H1 (cell line): Measurements from ENCODE around the gene STX16. TPM values are rescaled to one million over a fixed set of nuclear protein-coding genes. Genes with fewer than 3 reads are reported as not detected.

Experiments
- CTCF ChIA-PET: fragments of 300-600 bp; sonication (Branson Sonifier 250); formaldehyde crosslinking; loops from one replicate; lab custom pipeline; 2021; ENCODE audit not compliant: partially characterized antibody; lab: Charles Lee
- POLR2A ChIA-PET: fragments of 300-600 bp; sonication (Branson Sonifier 250); formaldehyde crosslinking; loops from one replicate; lab custom pipeline; 2021; ENCODE audit warnings: inconsistent platforms; ENCODE audit not compliant: partially characterized antibody; lab: Charles Lee
- DNase-seq, 2 experiments: peaks; one replicate each; pipeline versions ENCODE4 v3.0.0 to v3.0.0-alpha.2; 2010 to 2022; ENCODE audit warnings: low spot score in 2 of 2, low read depth in 1 of 2, mixed read lengths in 1 of 2
- FAIRE-seq: peaks from 2 replicates; lab custom pipeline; 2011; peaks lifted over from hg19 to GRCh38; lab: Jason Lieb, UNC
- H2AFZ ChIP-seq: 2 replicates; pipeline ENCODE4 v1.8.1; 2012; ENCODE audit warnings: low read length, inconsistent platforms
- H2AK5ac ChIP-seq: 2 replicates; pipeline ENCODE4 v1.6.1; 2013; ENCODE audit warnings: low read depth, low read length
- H2BK120ac ChIP-seq: replicated peaks from 2 replicates; pipeline ENCODE3; 2013; ENCODE audit warnings: low read depth, low read length, inconsistent platforms
- H2BK12ac ChIP-seq: 2 replicates; pipeline ENCODE4 v1.6.1; 2013; ENCODE audit warnings: low read depth, low read length
- H2BK15ac ChIP-seq: 2 replicates; pipeline ENCODE4 v1.6.1; 2013; ENCODE audit warnings: low read length
- H2BK20ac ChIP-seq: 2 replicates; pipeline ENCODE4 v1.6.1; 2013; ENCODE audit warnings: low read length
- H2BK5ac ChIP-seq: 2 replicates; pipeline ENCODE4 v1.6.1; 2013; ENCODE audit warnings: low read depth, low read length
- H3K14ac ChIP-seq: 2 replicates; pipeline ENCODE4 v1.6.1; 2013; ENCODE audit warnings: inconsistent platforms; ENCODE audit not compliant: insufficient read length
- H3K18ac ChIP-seq: 2 replicates; pipeline ENCODE4 v1.6.1; 2013; ENCODE audit warnings: low read length; ENCODE audit errors: extremely low read depth
- H3K23ac ChIP-seq: 2 replicates; pipeline ENCODE4 v1.6.1; 2013; ENCODE audit warnings: inconsistent platforms; ENCODE audit not compliant: insufficient read length
- H3K23me2 ChIP-seq: 2 replicates; pipeline ENCODE4 v1.6.1; 2013; ENCODE audit warnings: low read depth, low read length
- H3K27ac ChIP-seq: 2 replicates; pipeline ENCODE4 v1.6.1; 2011; ENCODE audit warnings: low read depth, low read length, inconsistent platforms
- H3K27me3 ChIP-seq, 4 experiments: replicated peaks in 1 of 4; 1 replicate in 1 of 4; 2 replicates in 3 of 4; pipeline versions ENCODE4 v1.6.1 to v1.8.1; 2011 to 2013; ENCODE audit warnings: low read length in 3 of 4, mild to moderate bottlenecking in 3 of 4, inconsistent platforms in 2 of 4, mixed read lengths in 2 of 4, moderate library complexity in 1 of 4; ENCODE audit not compliant: control insufficient read depth in 3 of 4, insufficient read depth in 3 of 4; ENCODE audit errors: extremely low read depth in 1 of 4
- H3K36me3 ChIP-seq, 4 experiments: 2 replicates each; pipeline versions ENCODE4 v1.6.1 to v1.8.1; 2011 to 2013; ENCODE audit warnings: mild to moderate bottlenecking in 4 of 4, low read length in 3 of 4, moderate library complexity in 2 of 4, control low read depth in 1 of 4, inconsistent platforms in 1 of 4; ENCODE audit not compliant: insufficient read depth in 4 of 4, control insufficient read depth in 2 of 4
- H3K4ac ChIP-seq: replicated peaks from 2 replicates; pipeline ENCODE3; 2013; ENCODE audit warnings: low read length, low read depth, mixed read lengths, inconsistent platforms; ENCODE audit not compliant: insufficient read length
- H3K4me1 ChIP-seq, 4 experiments: replicated peaks in 1 of 4; 1 replicate in 1 of 4; 2 replicates in 3 of 4; pipeline versions ENCODE4 v1.6.1 to v1.8.1; 2011 to 2013; ENCODE audit warnings: low read length in 3 of 4, inconsistent platforms in 2 of 4, mixed read lengths in 1 of 4; ENCODE audit not compliant: insufficient read depth in 4 of 4, control insufficient read depth in 3 of 4
- H3K4me2 ChIP-seq, 2 experiments: 2 replicates each; pipeline versions ENCODE4 v1.6.1 to v1.8.1; 2011 to 2013; ENCODE audit warnings: low read depth in 2 of 2, low read length in 2 of 2, control low read depth in 1 of 2, inconsistent platforms in 1 of 2, mild to moderate bottlenecking in 1 of 2; ENCODE audit not compliant: insufficient read depth in 1 of 2
- H3K4me3 ChIP-seq, 4 experiments: fragments of 200-600, 300-600 bp in 1 of 4; sonication (generic), shearing (Covaris generic), sonication (Bioruptor Twin) in 1 of 4; 2 replicates each; pipeline versions ENCODE4 v1.5.1 to v1.8.1; 2011 to 2016; ENCODE audit warnings: low read length in 4 of 4, low read depth in 3 of 4, control low read depth in 2 of 4, inconsistent platforms in 2 of 4, mild to moderate bottlenecking in 2 of 4, mixed read lengths in 1 of 4, moderate library complexity in 1 of 4; ENCODE audit not compliant: insufficient read depth in 2 of 4; ENCODE audit errors: extremely low read depth in 1 of 4
- H3K56ac ChIP-seq: replicated peaks from 2 replicates; pipeline ENCODE3; 2013; ENCODE audit warnings: low read depth, mild to moderate bottlenecking, mixed read lengths, low read length, inconsistent platforms; ENCODE audit not compliant: insufficient read length
- H3K79me1 ChIP-seq: 2 replicates; pipeline ENCODE4 v1.6.1; 2013; ENCODE audit warnings: low read depth, low read length, control low read depth
- H3K79me2 ChIP-seq, 2 experiments: 2 replicates each; pipeline versions ENCODE4 v1.6.1 to v1.8.1; 2012 to 2013; ENCODE audit warnings: low read length in 2 of 2, mild to moderate bottlenecking in 2 of 2, inconsistent platforms in 1 of 2; ENCODE audit not compliant: insufficient read depth in 2 of 2, control insufficient read depth in 1 of 2
- H3K9ac ChIP-seq, 4 experiments: replicated peaks in 1 of 4; 1 replicate in 1 of 4; 2 replicates in 3 of 4; pipeline versions ENCODE4 v1.6.1 to v1.8.1; 2011 to 2013; ENCODE audit warnings: low read depth in 3 of 4, low read length in 3 of 4, control low read depth in 2 of 4, mild to moderate bottlenecking in 2 of 4, moderate library complexity in 2 of 4, inconsistent platforms in 1 of 4; ENCODE audit errors: extremely low read depth in 1 of 4
- H3K9me3 ChIP-seq, 2 experiments: 2 replicates each; pipeline versions ENCODE4 v1.6.1 to v1.8.1; 2012 to 2013; ENCODE audit warnings: mild to moderate bottlenecking in 2 of 2, moderate library complexity in 2 of 2, control low read depth in 1 of 2, inconsistent platforms in 1 of 2, low read depth in 1 of 2, low read length in 1 of 2, mixed read lengths in 1 of 2; ENCODE audit not compliant: insufficient read depth in 2 of 2
- H4K20me1 ChIP-seq, 2 experiments: replicated peaks in 1 of 2; 2 replicates each; pipeline versions ENCODE3 to v1.8.1; 2011 to 2013; ENCODE audit warnings: inconsistent platforms in 2 of 2, low read length in 2 of 2, mild to moderate bottlenecking in 1 of 2; ENCODE audit not compliant: insufficient read depth in 2 of 2, control insufficient read depth in 1 of 2
- H4K5ac ChIP-seq: 2 replicates; pipeline ENCODE4 v1.6.1; 2013; ENCODE audit warnings: low read length, low read depth, mixed read lengths, inconsistent platforms; ENCODE audit not compliant: insufficient read length
- H4K8ac ChIP-seq: 2 replicates; pipeline ENCODE4 v1.8.0; 2013; ENCODE audit warnings: mild to moderate bottlenecking, moderate library complexity, low read length, inconsistent platforms; ENCODE audit not compliant: insufficient read depth; ENCODE audit errors: extremely low read depth
- H4K91ac ChIP-seq: replicated peaks from 2 replicates; pipeline ENCODE3; 2013; ENCODE audit warnings: low read length, mixed read lengths, inconsistent platforms; ENCODE audit not compliant: insufficient read length
- EP300 ChIP-seq, 2 experiments: IDR thresholded peaks; 1 replicate in 1 of 2; 2 replicates in 1 of 2; pipeline ENCODE4 v1.6.1; 2011 to 2012; ENCODE audit warnings: low read depth in 2 of 2, low read length in 2 of 2, mild to moderate bottlenecking in 2 of 2, borderline replicate concordance in 1 of 2, inconsistent platforms in 1 of 2, moderate library complexity in 1 of 2
- GABPA ChIP-seq: IDR thresholded peaks from 2 replicates; pipeline ENCODE4 v1.6.1; 2011; ENCODE audit warnings: mild to moderate bottlenecking, low read length, moderate library complexity, borderline replicate concordance; ENCODE audit not compliant: insufficient read depth
- HDAC6 ChIP-seq: IDR thresholded peaks from one replicate; pipeline ENCODE4 v1.7.1; 2012; ENCODE audit warnings: low read depth, mild to moderate bottlenecking, inconsistent platforms, low read length, moderate library complexity
- NRF1 ChIP-seq: IDR thresholded peaks from 2 replicates; pipeline ENCODE4 v1.6.1; 2011; ENCODE audit warnings: mild to moderate bottlenecking, low read depth, low read length, improper control_type of control experiment
- RFX5 ChIP-seq: IDR thresholded peaks from 2 replicates; pipeline ENCODE4 v1.6.1; 2011; ENCODE audit warnings: low read depth, low read length, improper control_type of control experiment, borderline replicate concordance
- TBP ChIP-seq: IDR thresholded peaks from 2 replicates; pipeline ENCODE4 v1.6.1; 2011; ENCODE audit warnings: low read depth, low read length, improper control_type of control experiment
- WGBS, 2 experiments: shearing (Covaris generic) in 1 of 2; methylation state at CpG; one replicate each; pipeline versions ENCODE4 v1.1.6 to v1.1.7; 2013 to 2015; ENCODE audit warnings: low lambda C conversion rate in 2 of 2, mixed read lengths in 2 of 2, inconsistent platforms in 1 of 2, low coverage in 1 of 2, missing lambda C conversion rate in 1 of 2; ENCODE audit not compliant: insufficient replicate concordance in 2 of 2, insufficient coverage in 1 of 2, insufficient read length in 1 of 2; ENCODE audit errors: extremely low coverage in 1 of 2, missing lambda C conversion rate in 1 of 2; 5-methylcytosine and 5-hydroxymethylcytosine counted together
- polyA plus RNA-seq, 7 experiments: library from polyadenylated mRNA; depleted of rRNA in 3 of 7; stranded (reverse) in 5 of 7; unstranded in 2 of 7; fragments of >200 nt in 5 of 7; fragments of 200-250 nt in 2 of 7; gene quantifications; 1 replicate in 5 of 7; 2 replicates in 1 of 7; 4 replicates in 1 of 7; pipeline versions ENCODE4 v1.2.1 to v1.2.3, GENCODE V29; 2011 to 2013; ENCODE audit warnings: missing spikeins in 2 of 7, mixed read lengths in 2 of 7
- total RNA-seq: library from RNA; stranded (reverse); fragmentation: NEBNext Ultra II Directional; extraction: Animal tissue kit (Norgen Biotek cat#: 25700); gene quantifications from 2 replicates; pipeline ENCODE4 v1.2.1, GENCODE V29; 2021

Gene STX16
- total and polyA plus RNA-seq, 2 of the 8 experiments (the other 6 are each of a cell fraction or from before 2014, with no cell fraction given) = 45.2 to 61.6 TPM

- Histone ChIP-seq H3K79me1 (0 out of 2 replicates have a peak, but pooled peaks cover 4% of the 10 kb centered on the region), H3K56ac (no peak overlapping the region), H2BK5ac (peak overlapping the region; percentile 85; the same call in 1 of the 2 replicates), H4K20me1 (peaks cover 3 to 13% of the 10 kb centered on the region in 2 experiments), H2AFZ (no peak overlapping the region), H4K91ac (peak overlapping the region; percentile 81), H2BK20ac (peak overlapping the region; percentile 82; the same call in 1 of the 2 replicates), H3K27me3 (no peaks in the 10 kb centered on the region), H4K8ac (peak overlapping the region; percentile 85), H3K4ac (peak overlapping the region; percentile 95), H3K23ac (no peak overlapping the region), H3K18ac (peak overlapping the region; percentile 94), H3K4me2 (no peak overlapping the region), H3K79me2 (no peaks in the 10 kb centered on the region; a peak in 1 of 4 replicates), H3K14ac (no peak overlapping the region), H3K9ac (peak overlapping the region in 2 of 4 experiments; percentile 13 to 17; a peak in 1 of 7 replicates), H4K5ac (peak overlapping the region; percentile 59), H3K4me3 (no peak overlapping the region), H2BK12ac (peak overlapping the region; percentile 99), H3K27ac (peak overlapping the region; percentile 13; the same call in 1 of the 2 replicates), H3K36me3 (peaks cover under 1 to 2% (median 1%) of the 10 kb centered on the region in 4 experiments; a peak in 4 of 8 replicates), H2BK120ac (peak overlapping the region; percentile 90), H2AK5ac (peak overlapping the region; percentile 59; the same call in 1 of the 2 replicates), H3K4me1 (peaks cover 3 to 28% (median 17%) of the 10 kb centered on the region in 4 experiments), H3K23me2 (peaks cover 7% of the 10 kb centered on the region; the same call in 1 of the 2 replicates), H2BK15ac (peak overlapping the region; percentile 83; the same call in 1 of the 2 replicates), H3K9me3 (no peaks in the 10 kb centered on the region)
- FAIRE-seq (no peak), DNase-seq (peak in 1 of 2 experiments; percentile 59)
- 74% methylated on average over 24 of the region's 31 CpGs; no CpG with 5 or more reads in 1 of the 2 experiments for WGBS, 2 experiments
- ChIA-PET POLR2A (interaction anchor here (0.9 to 7.8 kb wide), 10 partner anchors 9 to 148 kb away, joined by 3 to 72 read pairs (median 10); partner anchors contain the start of gene STX16), CTCF (interaction anchor here (0.7 to 1.6 kb wide), 3 partner anchors 22 to 58 kb away, joined by 3 to 5 read pairs (median 4); no protein-coding TSS in a partner anchor)
- TF ChIP-seq TBP (no peak), EP300 (IDR thresholded peaks at IDR 0.05; ENCODE audit: borderline replicate concordance in 1 of 2, low read depth in 2 of 2, low read length in 2 of 2) (no peak), GABPA (no peak), NRF1 (no peak), RFX5 (no peak), HDAC6 (no peak)
Observed at GRCh38 chr20:58691773-58692578, 40.9 kb downstream of the STX16 start.
